ENCODE measurements around the gene ZC2HC1B.

ZC2HC1B gene

GRCh38 chr6:143958839-143959399 lies 94.6 kb downstream of the ZC2HC1B start:
- H3K23ac ChIP-seq (ENCODE audit: low read length in 2 of 2), result no peak overlapping the region
- no peaks in the 10 kb centered on the region for H3K79me1 ChIP-seq (replicated peaks; ENCODE audit: low read length, poor library complexity, severe bottlenecking)
- no peak overlapping the region for H3K4me2 ChIP-seq (ENCODE audit: low read length, poor library complexity, severe bottlenecking)
- H3K4me1 ChIP-seq (ENCODE audit: control insufficient read depth, insufficient read depth, low read depth, low read length), result peaks cover 4% of the 10 kb centered on the region
- H4K8ac ChIP-seq (ENCODE audit: low read length), result no peak overlapping the region
- no peak overlapping the region for H2BK15ac ChIP-seq (ENCODE audit: low read depth, poor library complexity, severe bottlenecking)
- DNase-seq, result no peak
- peak overlapping the region in 1 of 2 experiments; percentile 19 for H3K14ac ChIP-seq (ENCODE audit: low read length in 2 of 2)
- H3K9ac ChIP-seq (ENCODE audit: low read length), result no peak overlapping the region
- no peak overlapping the region for H2BK120ac ChIP-seq (ENCODE audit: low read depth, low read length)
- peaks cover 0 to 63% of the 10 kb centered on the region in 2 experiments for H3K36me3 ChIP-seq (ENCODE audit: control insufficient read depth in 1 of 2, insufficient read depth in 2 of 2, low read depth in 1 of 2, low read length in 2 of 2)
- H2AFZ ChIP-seq (ENCODE audit: low read depth, low read length), result no peak overlapping the region
- H2BK12ac ChIP-seq (ENCODE audit: low read length in 2 of 2), result no peak overlapping the region
- H3K27ac ChIP-seq (ENCODE audit: low read length, poor library complexity, severe bottlenecking), result no peak overlapping the region
- H3K9me3 ChIP-seq (ENCODE audit: control insufficient read depth, low read length), result no peaks in the 10 kb centered on the region
- H2BK5ac ChIP-seq (ENCODE audit: low read depth, low read length, poor library complexity, severe bottlenecking), result no peak overlapping the region
- no peak overlapping the region for H4K91ac ChIP-seq (ENCODE audit: low read length)
- no peaks in the 10 kb centered on the region for H3K27me3 ChIP-seq (ENCODE audit: control insufficient read depth in 1 of 2, insufficient read depth in 1 of 2, low read length in 2 of 2)
- no peak overlapping the region for H3K4me3 ChIP-seq (ENCODE audit: insufficient read depth in 1 of 2, low read depth in 1 of 2, low read length in 2 of 2)
- no peak overlapping the region for H2AK5ac ChIP-seq (ENCODE audit: low read length, severe bottlenecking)
- H3K18ac ChIP-seq (ENCODE audit: low read depth in 1 of 2, low read length in 2 of 2), result no peak overlapping the region
- WGBS, result 21% methylated on average over 11 of the region's 11 CpGs
- H3K4ac ChIP-seq (ENCODE audit: low read depth in 1 of 2, low read length in 2 of 2), result no peak overlapping the region

GRCh38 chr6:143959927-143960326 lies 95.7 kb downstream of the ZC2HC1B start:
- peaks cover 4% of the 10 kb centered on the region for H3K4me1 ChIP-seq (ENCODE audit: control insufficient read depth, insufficient read depth, low read depth, low read length)
- 54% methylated on average over 2 of the region's 4 CpGs for WGBS
- no peaks in the 10 kb centered on the region for H3K9me3 ChIP-seq (ENCODE audit: control insufficient read depth, low read length)
- no peak overlapping the region for H3K4ac ChIP-seq (ENCODE audit: low read depth in 1 of 2, low read length in 2 of 2)
- H3K14ac ChIP-seq (ENCODE audit: low read length in 2 of 2), result no peak overlapping the region
- H4K8ac ChIP-seq (ENCODE audit: low read length), result no peak overlapping the region
- no peak overlapping the region for H4K91ac ChIP-seq (ENCODE audit: low read length)
- H3K4me2 ChIP-seq (ENCODE audit: low read length, poor library complexity, severe bottlenecking), result no peak overlapping the region
- no peak overlapping the region for H2AFZ ChIP-seq (ENCODE audit: low read depth, low read length)
- no peak overlapping the region for H3K18ac ChIP-seq (ENCODE audit: low read depth in 1 of 2, low read length in 2 of 2)
- no peak overlapping the region for H3K27ac ChIP-seq (ENCODE audit: low read length, poor library complexity, severe bottlenecking)
- no peak overlapping the region for H3K9ac ChIP-seq (ENCODE audit: low read length)
- no peak overlapping the region for H3K4me3 ChIP-seq (ENCODE audit: insufficient read depth in 1 of 2, low read depth in 1 of 2, low read length in 2 of 2)
- H3K36me3 ChIP-seq (ENCODE audit: control insufficient read depth in 1 of 2, insufficient read depth in 2 of 2, low read depth in 1 of 2, low read length in 2 of 2), result peaks cover 2 to 71% of the 10 kb centered on the region in 2 experiments
- H2BK12ac ChIP-seq (ENCODE audit: low read length in 2 of 2), result no peak overlapping the region
- no peak overlapping the region for H2AK5ac ChIP-seq (ENCODE audit: low read length, severe bottlenecking)
- H2BK15ac ChIP-seq (ENCODE audit: low read depth, poor library complexity, severe bottlenecking), result no peak overlapping the region
- H3K27me3 ChIP-seq (ENCODE audit: control insufficient read depth in 1 of 2, insufficient read depth in 1 of 2, low read length in 2 of 2), result no peaks in the 10 kb centered on the region
- no peaks in the 10 kb centered on the region for H3K79me1 ChIP-seq (replicated peaks; ENCODE audit: low read length, poor library complexity, severe bottlenecking)
- H2BK120ac ChIP-seq (ENCODE audit: low read depth, low read length), result no peak overlapping the region
- DNase-seq, result no peak
- no peak overlapping the region for H3K23ac ChIP-seq (ENCODE audit: low read length in 2 of 2)
- no peak overlapping the region for H2BK5ac ChIP-seq (ENCODE audit: low read depth, low read length, poor library complexity, severe bottlenecking)

- H3K79me1 ChIP-seq (replicated peaks; ENCODE audit: low read length, poor library complexity, severe bottlenecking), result no peaks in the 10 kb centered on the region
- 88% methylated on average over 2 of the region's 3 CpGs for WGBS
- H3K9ac ChIP-seq (ENCODE audit: low read length), result no peak overlapping the region
- H3K4me3 ChIP-seq (ENCODE audit: insufficient read depth in 1 of 2, low read depth in 1 of 2, low read length in 2 of 2), result no peak overlapping the region
- no peak overlapping the region for H3K4me2 ChIP-seq (ENCODE audit: low read length, poor library complexity, severe bottlenecking)
- no peak overlapping the region for H2AK5ac ChIP-seq (ENCODE audit: low read length, severe bottlenecking)
- H3K4ac ChIP-seq (ENCODE audit: low read depth in 1 of 2, low read length in 2 of 2), result no peak overlapping the region
- no peaks in the 10 kb centered on the region for H3K27me3 ChIP-seq (ENCODE audit: control insufficient read depth in 1 of 2, insufficient read depth in 1 of 2, low read length in 2 of 2)
- no peak overlapping the region for H3K27ac ChIP-seq (ENCODE audit: low read length, poor library complexity, severe bottlenecking)
- H2BK12ac ChIP-seq (ENCODE audit: low read length in 2 of 2), result no peak overlapping the region
- no peak overlapping the region for H2BK5ac ChIP-seq (ENCODE audit: low read depth, low read length, poor library complexity, severe bottlenecking)
- no peak overlapping the region for H3K14ac ChIP-seq (ENCODE audit: low read length in 2 of 2)
- H2BK15ac ChIP-seq (ENCODE audit: low read depth, poor library complexity, severe bottlenecking), result no peak overlapping the region
- H4K91ac ChIP-seq (ENCODE audit: low read length), result no peak overlapping the region
- H2AFZ ChIP-seq (ENCODE audit: low read depth, low read length), result no peak overlapping the region
- H3K9me3 ChIP-seq (ENCODE audit: control insufficient read depth, low read length), result no peaks in the 10 kb centered on the region
- peaks cover 4% of the 10 kb centered on the region for H3K4me1 ChIP-seq (ENCODE audit: control insufficient read depth, insufficient read depth, low read depth, low read length)
- no peak overlapping the region for H3K23ac ChIP-seq (ENCODE audit: low read length in 2 of 2)
- no peak for DNase-seq
- H4K8ac ChIP-seq (ENCODE audit: low read length), result no peak overlapping the region
- H2BK120ac ChIP-seq (ENCODE audit: low read depth, low read length), result no peak overlapping the region
- H3K18ac ChIP-seq (ENCODE audit: low read depth in 1 of 2, low read length in 2 of 2), result no peak overlapping the region
- peaks cover 8 to 73% of the 10 kb centered on the region in 2 experiments for H3K36me3 ChIP-seq (ENCODE audit: control insufficient read depth in 1 of 2, insufficient read depth in 2 of 2, low read depth in 1 of 2, low read length in 2 of 2)
Observed at GRCh38 chr6:143961066-143961465, 96.8 kb downstream of the ZC2HC1B start.

- WGBS, result 36% methylated on average over 10 of the region's 12 CpGs
- no peaks in the 10 kb centered on the region for H3K27me3 ChIP-seq (ENCODE audit: control insufficient read depth in 1 of 2, insufficient read depth in 1 of 2, low read length in 2 of 2)
- no peak overlapping the region for H2BK15ac ChIP-seq (ENCODE audit: low read depth, poor library complexity, severe bottlenecking)
- no peak overlapping the region for H3K18ac ChIP-seq (ENCODE audit: low read depth in 1 of 2, low read length in 2 of 2)
- no peak overlapping the region for H2BK5ac ChIP-seq (ENCODE audit: low read depth, low read length, poor library complexity, severe bottlenecking)
- peak overlapping the region; percentile 47 for H3K9ac ChIP-seq (ENCODE audit: low read length)
- H3K23ac ChIP-seq (ENCODE audit: low read length in 2 of 2), result no peak overlapping the region
- no peak overlapping the region for H3K14ac ChIP-seq (ENCODE audit: low read length in 2 of 2)
- no peaks in the 10 kb centered on the region for H3K9me3 ChIP-seq (ENCODE audit: control insufficient read depth, low read length)
- H2AK5ac ChIP-seq (ENCODE audit: low read length, severe bottlenecking), result no peak overlapping the region
- H3K36me3 ChIP-seq (ENCODE audit: control insufficient read depth in 1 of 2, insufficient read depth in 2 of 2, low read depth in 1 of 2, low read length in 2 of 2), result peaks cover 8 to 72% of the 10 kb centered on the region in 2 experiments
- H3K4ac ChIP-seq (ENCODE audit: low read depth in 1 of 2, low read length in 2 of 2), result no peak overlapping the region
- no peak overlapping the region for H3K4me2 ChIP-seq (ENCODE audit: low read length, poor library complexity, severe bottlenecking)
- peak; percentile 69 for DNase-seq
- no peak overlapping the region for H2BK120ac ChIP-seq (ENCODE audit: low read depth, low read length)
- peak overlapping the region in 1 of 2 experiments; percentile 56 for H2BK12ac ChIP-seq (ENCODE audit: low read length in 2 of 2)
- H3K79me1 ChIP-seq (replicated peaks; ENCODE audit: low read length, poor library complexity, severe bottlenecking), result no peaks in the 10 kb centered on the region
- H4K8ac ChIP-seq (ENCODE audit: low read length), result no peak overlapping the region
- no peak overlapping the region for H4K91ac ChIP-seq (ENCODE audit: low read length)
- H3K27ac ChIP-seq (ENCODE audit: low read length, poor library complexity, severe bottlenecking), result no peak overlapping the region
- peaks cover 4% of the 10 kb centered on the region for H3K4me1 ChIP-seq (ENCODE audit: control insufficient read depth, insufficient read depth, low read depth, low read length)
- no peak overlapping the region for H2AFZ ChIP-seq (ENCODE audit: low read depth, low read length)
- H3K4me3 ChIP-seq (ENCODE audit: insufficient read depth in 1 of 2, low read depth in 1 of 2, low read length in 2 of 2), result no peak overlapping the region
Observed at GRCh38 chr6:143961886-143962878, 97.9 kb downstream of the ZC2HC1B start.

Data from mesenchymal stem cell (in vitro differentiated cells and primary cell).